Astrocyte of the cerebellum (primary cell): ENCODE data around the gene SPATA46.

ENCODE experiments used
- DNase-seq: peaks from one replicate; pipeline ENCODE4 v3.0.0-alpha.2; 2011; ENCODE audit warnings: low read depth
- H3K4me3 ChIP-seq: 2 replicates; pipeline ENCODE4 v1.5.1; 2011; ENCODE audit warnings: mild to moderate bottlenecking, low read depth, low read length, moderate library complexity
- in situ Hi-C: cut with HindIII; loops from 2 replicates; pipeline ENCODE4 v1.10.0; 2017; ENCODE audit warnings: low sequenced_read_pairs
- TF ChIP-seq, protein P1 (sequence below): IDR thresholded peaks from 2 replicates; pipeline ENCODE4 v1.5.1; 2012; ENCODE audit warnings: low read length, low read depth, moderate library complexity, mild to moderate bottlenecking; ENCODE audit errors: missing control alignments

Gene SPATA46

DNA sequence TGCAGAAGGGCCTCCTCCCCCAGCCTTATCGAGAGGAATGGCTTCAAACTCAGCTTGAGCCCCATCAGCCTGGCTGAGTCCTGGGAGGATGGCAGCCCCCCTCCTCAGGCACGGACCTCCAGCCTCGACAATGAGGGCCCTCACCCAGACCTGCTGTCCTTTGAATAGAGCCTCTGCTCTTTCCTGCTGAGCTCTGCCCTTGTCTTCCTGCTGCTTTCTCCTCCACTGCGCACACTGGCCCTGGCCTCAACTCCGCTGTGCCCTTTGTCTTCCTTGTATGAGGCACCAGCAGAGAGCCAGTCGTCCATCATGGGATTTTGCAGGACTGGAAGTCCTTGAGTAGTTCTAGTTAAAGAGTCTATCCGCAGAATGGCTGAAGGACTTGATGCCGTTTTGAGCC lies 6.9 kb upstream of the SPATA46 start:
- in situ Hi-C loops, result no loop called here
- TF ChIP-seq, protein P1, sequence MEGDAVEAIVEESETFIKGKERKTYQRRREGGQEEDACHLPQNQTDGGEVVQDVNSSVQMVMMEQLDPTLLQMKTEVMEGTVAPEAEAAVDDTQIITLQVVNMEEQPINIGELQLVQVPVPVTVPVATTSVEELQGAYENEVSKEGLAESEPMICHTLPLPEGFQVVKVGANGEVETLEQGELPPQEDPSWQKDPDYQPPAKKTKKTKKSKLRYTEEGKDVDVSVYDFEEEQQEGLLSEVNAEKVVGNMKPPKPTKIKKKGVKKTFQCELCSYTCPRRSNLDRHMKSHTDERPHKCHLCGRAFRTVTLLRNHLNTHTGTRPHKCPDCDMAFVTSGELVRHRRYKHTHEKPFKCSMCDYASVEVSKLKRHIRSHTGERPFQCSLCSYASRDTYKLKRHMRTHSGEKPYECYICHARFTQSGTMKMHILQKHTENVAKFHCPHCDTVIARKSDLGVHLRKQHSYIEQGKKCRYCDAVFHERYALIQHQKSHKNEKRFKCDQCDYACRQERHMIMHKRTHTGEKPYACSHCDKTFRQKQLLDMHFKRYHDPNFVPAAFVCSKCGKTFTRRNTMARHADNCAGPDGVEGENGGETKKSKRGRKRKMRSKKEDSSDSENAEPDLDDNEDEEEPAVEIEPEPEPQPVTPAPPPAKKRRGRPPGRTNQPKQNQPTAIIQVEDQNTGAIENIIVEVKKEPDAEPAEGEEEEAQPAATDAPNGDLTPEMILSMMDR, result no peak
- no peak overlapping the region for H3K4me3 ChIP-seq
- DNase-seq, result no peak

DNA sequence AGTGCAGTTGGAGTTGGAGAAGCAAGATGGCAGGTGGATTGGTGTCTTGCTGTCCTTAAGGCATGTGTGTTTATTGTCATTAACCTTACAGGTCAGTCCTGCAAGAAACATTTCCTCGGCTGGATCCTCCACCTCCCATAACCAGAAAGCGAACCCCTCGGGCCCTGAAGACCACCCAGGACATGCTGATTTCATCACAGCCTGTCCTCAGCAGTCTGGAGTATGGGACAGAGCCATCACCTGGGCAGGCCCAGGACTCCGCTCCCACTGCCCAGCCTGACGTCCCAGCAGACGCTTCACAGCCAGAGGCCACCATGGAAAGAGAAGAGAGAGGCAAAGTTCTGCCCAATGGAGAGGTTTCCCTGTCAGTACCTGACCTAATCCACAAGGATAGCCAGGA lies 6.4 kb upstream of the SPATA46 start:
- in situ Hi-C loops, result no loop called here
- H3K4me3 ChIP-seq, result no peak overlapping the region
- TF ChIP-seq, protein P1, result no peak
- DNase-seq, result no peak

DNA sequence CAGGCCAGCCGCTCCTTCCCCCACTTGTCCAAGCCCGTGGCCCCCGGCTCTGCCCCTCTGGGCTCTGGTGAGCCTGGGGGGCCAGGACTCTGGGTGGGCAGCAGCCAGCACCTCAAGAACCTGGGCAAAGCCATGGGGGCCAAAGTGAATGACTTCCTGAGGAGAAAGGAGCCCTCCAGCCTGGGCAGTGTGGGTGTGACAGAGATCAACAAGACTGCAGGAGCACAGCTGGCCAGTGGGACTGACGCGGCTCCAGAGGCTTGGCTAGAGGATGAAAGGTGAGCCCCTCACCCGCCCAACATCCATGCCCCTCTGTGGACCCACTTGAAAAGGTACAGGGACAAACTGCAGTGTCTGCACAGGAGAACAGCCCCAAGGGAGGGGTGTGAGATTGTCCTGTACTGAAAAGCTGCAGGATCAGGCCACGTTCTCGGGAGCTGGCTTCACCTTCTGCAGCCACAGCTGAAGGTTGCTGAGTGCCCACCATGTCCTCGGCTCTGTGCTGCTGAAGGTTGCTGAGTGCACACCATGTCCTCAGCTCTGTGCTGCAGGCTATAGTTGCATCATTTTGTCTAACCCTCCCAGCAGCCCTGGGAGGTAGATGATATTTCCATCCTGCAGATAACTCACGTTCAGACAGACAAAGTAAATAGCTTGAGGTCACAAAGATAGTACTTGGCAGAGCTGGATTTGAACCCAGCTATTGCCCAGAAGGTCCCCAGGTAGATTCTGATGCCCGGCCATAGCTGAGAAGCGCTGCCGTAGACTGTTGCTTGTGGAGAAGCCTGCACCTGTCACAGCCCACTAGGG lies 5.5 kb upstream of the SPATA46 start:
- H3K4me3 ChIP-seq, result no peak overlapping the region

DNA sequence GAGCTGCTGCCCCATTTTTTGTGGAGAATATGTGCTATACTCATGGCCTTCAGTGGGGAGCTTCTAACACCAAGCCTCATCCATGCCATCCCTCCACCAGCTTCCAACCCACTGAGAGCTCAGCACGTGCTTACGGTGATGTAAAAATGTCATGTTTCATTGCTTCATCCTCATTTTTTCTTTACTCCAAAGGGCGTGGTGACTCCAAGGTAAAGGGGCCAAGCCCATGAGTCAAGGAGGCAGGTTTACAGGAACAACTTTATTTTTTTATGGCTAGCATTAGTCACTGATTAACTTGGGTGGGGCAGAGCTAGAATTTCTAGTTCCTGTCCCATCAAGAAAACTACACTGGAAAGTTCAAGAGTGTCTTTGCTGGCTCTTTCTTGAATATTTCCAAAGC lies 4.7 kb upstream of the SPATA46 start, which contains the start of gene C1orf226:
C1orf226 (plus strand) TSS at position 346 of the 400 bp plus-strand sequence. CDS start 174 bp downstream, outside the sequence.
- in situ Hi-C loops, result no loop called here
- TF ChIP-seq, protein P1, result no peak
- DNase-seq, result no peak

More for the DNA sequence above, 5.5 kb upstream of the SPATA46 start:
- TF ChIP-seq, protein P1, result no peak
- in situ Hi-C loops, result no loop called here
- DNase-seq, result no peak

DNA sequence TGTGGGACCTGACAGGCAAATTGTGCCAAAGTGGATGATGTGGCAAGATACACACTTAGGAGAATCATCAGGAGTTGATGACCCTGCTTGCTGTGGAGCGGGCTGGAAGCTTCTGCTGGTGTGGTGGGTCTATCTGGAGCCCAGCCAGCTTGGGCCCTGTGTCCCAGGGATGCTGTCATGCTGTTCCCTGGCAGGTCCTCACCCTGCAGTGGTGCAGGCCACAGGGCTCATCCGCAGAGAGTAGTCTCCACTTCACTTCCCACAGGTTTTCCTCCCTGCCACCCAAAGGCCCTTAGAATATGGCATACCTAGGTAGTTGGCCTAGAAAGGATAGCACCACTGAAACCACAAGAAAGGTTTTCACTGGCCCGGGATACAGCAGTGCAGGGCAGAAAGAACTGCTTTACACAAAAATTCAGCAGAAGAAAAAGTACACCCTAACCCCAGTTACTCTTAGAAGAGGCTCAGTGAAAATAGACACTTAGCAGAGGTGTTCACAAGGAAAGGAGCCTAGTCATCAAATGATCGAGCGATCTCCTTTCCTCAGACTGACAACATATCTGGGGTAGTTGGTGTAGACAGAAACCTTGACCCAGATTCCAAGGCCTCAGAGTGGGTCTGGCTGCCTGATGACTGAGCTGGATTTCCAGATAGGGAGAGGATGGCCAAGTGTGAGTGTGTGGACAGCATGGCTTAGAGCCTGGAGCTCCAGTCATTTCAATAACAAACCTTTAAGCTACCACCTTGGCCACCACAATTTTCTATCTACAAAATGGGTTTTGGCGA lies 3.6 kb upstream of the SPATA46 start:
- in situ Hi-C loops, result no loop called here
- no peak overlapping the region for H3K4me3 ChIP-seq
- TF ChIP-seq, protein P1, result no peak
- no peak for DNase-seq

More for the DNA sequence above, 4.7 kb upstream of the SPATA46 start, which contains the start of gene C1orf226:
- H3K4me3 ChIP-seq, result no peak within 1 kb of the TSS

DNA sequence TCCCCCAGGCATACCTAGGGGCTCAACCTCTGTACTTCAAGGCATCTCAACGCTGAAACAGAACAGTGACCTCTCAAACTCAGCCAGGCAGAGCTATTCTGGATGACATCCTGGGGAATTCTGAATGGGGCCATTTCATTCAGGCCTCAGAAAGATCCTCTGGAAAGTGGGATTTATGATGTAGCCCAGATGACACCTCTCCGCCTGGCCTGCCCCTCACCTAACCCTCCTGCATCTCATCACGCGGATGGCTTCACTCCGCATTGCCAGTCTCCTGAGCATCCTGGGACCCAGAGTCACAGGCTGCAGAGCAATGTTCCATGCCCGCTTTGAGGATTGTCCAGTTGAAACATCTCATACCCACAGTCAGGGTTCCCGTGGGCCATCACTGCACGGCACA lies 1.2 kb downstream of the SPATA46 start:
- TF ChIP-seq, protein P1, result no peak

More for the DNA sequence above, 1.2 kb downstream of the SPATA46 start:
- H3K4me3 ChIP-seq, result no peak overlapping the region
- no peak for DNase-seq
- in situ Hi-C loops, result no loop called here
